ENCODE data around the gene MARVELD1. TPM values are rescaled to one million over a fixed set of nuclear protein-coding genes. Genes with fewer than 3 reads are reported as not detected.

MARVELD1 gene
- total RNA-seq, 4 donors from 2014 or later: 3.5 to 10.3 (median 7.1) TPM

DNA sequence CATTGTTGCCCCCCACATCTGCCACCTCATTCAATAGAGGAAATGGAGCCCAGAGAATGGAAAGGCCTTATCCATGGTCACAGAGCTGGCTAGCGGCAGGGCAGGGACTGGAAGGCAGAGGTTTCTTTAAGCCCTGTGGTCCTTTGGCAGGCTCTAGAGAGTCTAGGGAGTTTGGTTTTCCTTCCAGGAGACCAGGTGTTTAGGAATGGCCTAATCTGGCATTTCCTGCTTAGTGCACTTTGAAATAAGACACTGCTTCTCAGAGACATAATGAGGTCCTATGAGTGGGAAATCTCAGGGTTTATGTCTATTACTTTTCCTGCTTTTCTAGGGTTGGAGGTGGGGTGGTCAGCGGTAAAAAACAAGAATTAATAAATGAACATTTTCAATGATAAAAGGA is 6.1 kb downstream of the MARVELD1 start:
- Histone ChIP-seq H3K27ac (peak overlapping the region in 3 of 4 donors; percentile 36 to 89 (median 54)), H3K27me3 (no peaks in the 10 kb centered on the region), H3K36me3 (no peaks in the 10 kb centered on the region), H3K4me1 (peaks cover 0 to 44% (median 3%) of the 10 kb centered on the region in 4 donors), H3K9me3 (no peaks in the 10 kb centered on the region), H3K4me3 (no peak overlapping the region)
- DNase-seq: no peak
- TF ChIP-seq POLR2A (IDR thresholded peaks at IDR 0.05): no peak
- TF ChIP-seq, protein P1, sequence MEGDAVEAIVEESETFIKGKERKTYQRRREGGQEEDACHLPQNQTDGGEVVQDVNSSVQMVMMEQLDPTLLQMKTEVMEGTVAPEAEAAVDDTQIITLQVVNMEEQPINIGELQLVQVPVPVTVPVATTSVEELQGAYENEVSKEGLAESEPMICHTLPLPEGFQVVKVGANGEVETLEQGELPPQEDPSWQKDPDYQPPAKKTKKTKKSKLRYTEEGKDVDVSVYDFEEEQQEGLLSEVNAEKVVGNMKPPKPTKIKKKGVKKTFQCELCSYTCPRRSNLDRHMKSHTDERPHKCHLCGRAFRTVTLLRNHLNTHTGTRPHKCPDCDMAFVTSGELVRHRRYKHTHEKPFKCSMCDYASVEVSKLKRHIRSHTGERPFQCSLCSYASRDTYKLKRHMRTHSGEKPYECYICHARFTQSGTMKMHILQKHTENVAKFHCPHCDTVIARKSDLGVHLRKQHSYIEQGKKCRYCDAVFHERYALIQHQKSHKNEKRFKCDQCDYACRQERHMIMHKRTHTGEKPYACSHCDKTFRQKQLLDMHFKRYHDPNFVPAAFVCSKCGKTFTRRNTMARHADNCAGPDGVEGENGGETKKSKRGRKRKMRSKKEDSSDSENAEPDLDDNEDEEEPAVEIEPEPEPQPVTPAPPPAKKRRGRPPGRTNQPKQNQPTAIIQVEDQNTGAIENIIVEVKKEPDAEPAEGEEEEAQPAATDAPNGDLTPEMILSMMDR (IDR thresholded peaks at IDR 0.05): no peak

DNA sequence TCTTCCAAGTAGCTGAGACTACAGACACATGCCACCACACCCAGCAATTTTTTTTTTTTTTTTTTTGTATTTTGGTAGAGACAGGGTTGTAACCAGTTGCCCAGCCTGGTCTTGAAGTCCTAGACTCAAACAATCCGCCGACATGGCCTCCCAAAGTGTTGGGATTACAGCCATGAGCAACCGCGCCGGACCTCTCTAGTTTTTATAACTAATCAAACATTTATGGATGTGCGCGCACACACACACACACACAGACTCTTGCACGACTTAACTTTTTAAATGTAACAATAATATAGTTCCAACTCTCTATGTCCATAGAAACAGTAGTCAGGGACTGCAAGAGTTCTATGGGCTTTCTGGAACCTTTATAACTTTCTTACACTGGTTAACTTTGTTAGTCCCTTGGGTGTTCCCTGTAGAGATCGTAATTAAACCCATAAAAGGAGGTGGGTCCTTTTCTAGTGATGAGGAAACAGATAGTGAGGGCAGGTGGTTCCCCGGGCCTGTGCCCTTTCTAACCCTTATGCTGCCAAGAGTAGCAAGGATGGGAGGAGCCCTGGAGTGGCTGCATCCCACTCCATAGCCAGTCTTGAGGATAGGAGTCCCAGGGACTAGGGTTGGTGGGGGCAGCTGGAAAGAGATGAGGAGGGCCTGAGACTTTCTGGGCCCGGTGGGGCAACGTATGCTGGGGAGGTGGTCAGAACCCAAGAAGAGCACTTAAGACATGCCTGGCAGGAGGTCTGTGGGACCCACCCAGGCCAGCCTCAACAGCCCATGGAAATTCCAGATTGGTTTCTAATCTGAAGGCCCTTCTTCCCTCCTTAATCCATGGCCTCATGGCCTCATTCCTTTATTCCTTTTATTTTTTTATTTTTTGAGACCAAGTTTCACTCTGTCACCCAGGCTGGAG is 8.6 kb downstream of the MARVELD1 start:
- H3K4me1 ChIP-seq: peaks cover 0 to 53% (median 3%) of the 10 kb centered on the region in 4 donors
- DNase-seq: peak in 2 of 3 donors; percentile 75 to 84
- peak in 1 of 2 donors; percentile 19 for TF ChIP-seq POLR2A (IDR thresholded peaks at IDR 0.05)
- TF ChIP-seq, protein P1 (IDR thresholded peaks at IDR 0.05): no peak
- H3K4me3 ChIP-seq: no peak overlapping the region
- no peaks in the 10 kb centered on the region for H3K36me3 ChIP-seq
- peak overlapping the region in 3 of 4 donors; percentile 4 to 66 (median 48) for H3K27ac ChIP-seq
- H3K27me3 ChIP-seq: no peaks in the 10 kb centered on the region
- no peaks in the 10 kb centered on the region for H3K9me3 ChIP-seq

DNA sequence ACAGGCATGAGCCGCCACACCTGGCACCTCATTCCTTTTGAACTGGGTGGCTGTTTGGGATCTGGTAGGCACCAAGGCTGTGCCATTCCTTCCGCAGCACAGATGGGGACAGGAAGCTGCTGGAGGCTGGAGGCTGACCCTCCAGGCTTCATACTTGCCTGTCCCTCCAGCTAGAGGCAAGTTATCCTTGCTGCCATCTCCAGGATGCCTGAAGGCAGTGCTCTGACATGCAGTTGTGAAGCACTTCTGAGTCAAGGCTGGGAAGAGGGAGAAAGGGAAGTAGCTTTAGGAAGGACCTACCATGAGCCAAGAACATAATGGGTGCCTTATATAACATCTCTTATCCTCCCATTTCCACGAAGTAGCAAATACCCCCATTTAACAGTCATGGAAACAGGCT is 9.5 kb downstream of the MARVELD1 start:
- Histone ChIP-seq H3K4me1 (peaks cover 0 to 48% (median 2%) of the 10 kb centered on the region in 4 donors), H3K27ac (no peak overlapping the region), H3K9me3 (no peaks in the 10 kb centered on the region), H3K36me3 (no peaks in the 10 kb centered on the region), H3K4me3 (no peak overlapping the region), H3K27me3 (no peaks in the 10 kb centered on the region)
- no peak for DNase-seq
- TF ChIP-seq, protein P1 (IDR thresholded peaks at IDR 0.05): no peak
- no peak for TF ChIP-seq POLR2A (IDR thresholded peaks at IDR 0.05)

DNA sequence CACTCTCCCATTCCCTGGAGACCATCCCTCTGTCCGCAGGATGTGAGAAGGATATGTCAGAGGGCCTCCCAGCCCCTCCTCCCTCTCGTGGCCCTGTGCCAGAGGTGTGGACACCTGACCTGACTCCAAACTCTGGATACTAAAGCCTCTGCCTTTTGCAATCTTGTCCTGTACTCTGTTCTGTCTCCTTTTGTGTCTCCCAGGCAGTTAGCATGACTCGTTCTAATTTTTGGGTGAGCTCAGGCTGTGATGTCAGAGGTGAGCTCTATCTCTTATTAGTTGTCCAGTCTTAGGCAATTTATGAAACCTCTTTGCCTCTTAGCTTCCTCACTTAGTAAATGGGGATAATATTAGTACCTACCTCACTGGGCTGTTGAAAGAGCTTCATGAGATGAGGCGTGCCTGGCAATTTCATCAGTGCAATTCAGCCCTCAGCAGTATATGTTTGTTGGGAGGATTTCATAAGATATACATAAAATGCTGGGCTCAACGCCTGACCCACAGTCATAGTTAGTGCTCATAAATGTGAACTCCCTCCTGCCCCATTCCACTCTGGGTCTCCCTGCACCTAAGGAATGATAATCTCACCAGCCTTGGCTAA is 10.9 kb downstream of the MARVELD1 start:
- Histone ChIP-seq H3K27ac (peak overlapping the region in 1 of 4 donors; percentile 35), H3K4me1 (peaks cover 0 to 33% (median 0%) of the 10 kb centered on the region in 4 donors)
- TF ChIP-seq, protein P1 (IDR thresholded peaks at IDR 0.05): no peak
- TF ChIP-seq POLR2A (IDR thresholded peaks at IDR 0.05): no peak

DNA sequence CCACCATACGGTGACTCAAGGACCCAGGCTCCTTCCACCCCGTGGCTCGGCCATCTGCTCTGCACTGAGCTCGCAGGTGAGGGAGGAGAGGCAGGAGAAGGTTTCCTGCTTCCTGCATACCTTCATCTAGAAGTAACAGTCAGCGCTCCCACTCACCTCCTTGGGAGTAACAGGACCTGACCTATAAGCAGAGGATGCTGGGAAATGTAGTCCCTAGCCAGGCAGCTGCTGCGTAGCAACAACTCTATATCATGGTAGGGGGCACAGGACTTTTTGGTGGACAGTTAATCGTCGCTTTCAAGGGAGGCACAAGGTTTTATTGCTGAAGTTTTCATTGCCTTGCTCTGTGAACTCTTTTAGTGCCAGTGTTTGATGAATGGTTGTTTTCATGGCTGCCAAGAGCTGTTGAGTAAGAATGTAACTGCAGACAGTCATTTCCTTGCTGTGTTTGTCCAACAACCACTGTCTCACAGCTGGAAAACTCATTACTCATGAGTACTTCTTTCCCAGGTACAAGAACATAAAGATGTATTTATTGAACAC is 13.2 kb downstream of the MARVELD1 start:
- TF ChIP-seq, protein P1 (IDR thresholded peaks at IDR 0.05): no peak
- TF ChIP-seq POLR2A (IDR thresholded peaks at IDR 0.05): peak in 1 of 2 donors; percentile 52
- H3K9me3 ChIP-seq: no peaks in the 10 kb centered on the region
- H3K27ac ChIP-seq: peak overlapping the region in 1 of 4 donors; percentile 52
- H3K4me1 ChIP-seq: peaks cover 0 to 24% (median 0%) of the 10 kb centered on the region in 4 donors
- H3K36me3 ChIP-seq: no peaks in the 10 kb centered on the region
- peak overlapping the region in 2 of 4 donors; percentile 4 to 41 for H3K4me3 ChIP-seq
- no peaks in the 10 kb centered on the region for H3K27me3 ChIP-seq
- peak in 1 of 3 donors; percentile 61 for DNase-seq

More for the DNA sequence above, 10.9 kb downstream of the MARVELD1 start:
- DNase-seq: no peak
- Histone ChIP-seq H3K36me3 (no peaks in the 10 kb centered on the region), H3K9me3 (no peaks in the 10 kb centered on the region), H3K27me3 (no peaks in the 10 kb centered on the region), H3K4me3 (no peak overlapping the region)

Measured in Peyer's patch (tissue), 4 donors.